ENCODE measurements around the gene KCNK7. TPM values are rescaled to one million over a fixed set of nuclear protein-coding genes. Genes with fewer than 3 reads are reported as not detected.
A peak's percentile ranks its signal among the peaks of the same experiment; 100 is the strongest.

Gene KCNK7
- total and polyA plus RNA-seq, 7 donors: 0.54 to 1.4 (median 0.71) TPM; not detected in 4

DNA sequence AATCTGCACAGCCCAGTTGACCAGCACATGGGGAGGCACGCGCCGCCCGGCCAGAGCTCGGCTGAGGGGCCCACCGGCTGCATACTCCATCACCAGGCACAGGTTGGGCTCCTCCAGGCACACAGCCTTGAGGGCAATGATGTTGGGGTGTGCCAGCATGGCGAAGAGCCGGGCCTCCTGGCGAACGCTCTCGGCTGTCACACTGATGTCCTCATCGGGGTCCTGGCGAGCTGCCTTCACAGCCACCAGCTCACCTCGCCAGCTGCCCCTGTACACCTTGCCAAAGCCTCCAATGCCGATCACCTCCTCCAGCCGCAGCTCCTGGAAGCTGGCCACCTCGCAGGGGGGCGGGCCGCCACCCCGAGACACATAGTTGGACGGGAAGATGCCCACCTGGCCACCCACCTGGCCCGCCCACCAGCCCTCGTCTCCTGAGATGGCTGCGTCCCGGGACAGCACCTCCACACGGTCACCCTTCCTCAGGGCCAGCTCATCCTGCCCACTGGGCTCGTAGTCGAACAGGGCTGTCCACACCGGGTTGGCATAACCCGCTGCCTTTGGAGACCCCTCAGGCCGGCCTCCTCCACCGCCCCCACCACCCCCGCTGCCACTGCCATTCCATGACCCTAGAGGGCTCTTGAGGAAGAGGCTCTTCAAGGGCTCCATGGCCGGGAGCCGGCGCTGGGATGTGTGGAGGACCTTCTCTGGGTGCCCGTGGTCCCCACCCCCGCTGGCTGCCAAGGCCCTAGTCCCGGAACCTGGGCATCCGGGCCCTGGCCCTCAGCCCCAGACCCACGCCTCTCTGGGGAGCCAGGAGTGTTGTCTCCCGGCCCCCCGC, 17.7 kb upstream of the KCNK7 start:
- H3K4me3 ChIP-seq: peak overlapping the region; percentile 56 to 88 (median 74)
- WGBS, 2 donors: 11 to 22% methylated on average over 43 of the region's 43 CpGs
- no peaks in the 10 kb centered on the region for H3K9me3 ChIP-seq
- peaks cover 0 to 67% (median 59%) of the 10 kb centered on the region in 4 donors for H3K4me1 ChIP-seq
- no peak for TF ChIP-seq EP300 (IDR thresholded peaks at IDR 0.05)
- no peak for TF ChIP-seq POLR2AphosphoS5 (IDR thresholded peaks at IDR 0.05)
- TF ChIP-seq, protein P1, sequence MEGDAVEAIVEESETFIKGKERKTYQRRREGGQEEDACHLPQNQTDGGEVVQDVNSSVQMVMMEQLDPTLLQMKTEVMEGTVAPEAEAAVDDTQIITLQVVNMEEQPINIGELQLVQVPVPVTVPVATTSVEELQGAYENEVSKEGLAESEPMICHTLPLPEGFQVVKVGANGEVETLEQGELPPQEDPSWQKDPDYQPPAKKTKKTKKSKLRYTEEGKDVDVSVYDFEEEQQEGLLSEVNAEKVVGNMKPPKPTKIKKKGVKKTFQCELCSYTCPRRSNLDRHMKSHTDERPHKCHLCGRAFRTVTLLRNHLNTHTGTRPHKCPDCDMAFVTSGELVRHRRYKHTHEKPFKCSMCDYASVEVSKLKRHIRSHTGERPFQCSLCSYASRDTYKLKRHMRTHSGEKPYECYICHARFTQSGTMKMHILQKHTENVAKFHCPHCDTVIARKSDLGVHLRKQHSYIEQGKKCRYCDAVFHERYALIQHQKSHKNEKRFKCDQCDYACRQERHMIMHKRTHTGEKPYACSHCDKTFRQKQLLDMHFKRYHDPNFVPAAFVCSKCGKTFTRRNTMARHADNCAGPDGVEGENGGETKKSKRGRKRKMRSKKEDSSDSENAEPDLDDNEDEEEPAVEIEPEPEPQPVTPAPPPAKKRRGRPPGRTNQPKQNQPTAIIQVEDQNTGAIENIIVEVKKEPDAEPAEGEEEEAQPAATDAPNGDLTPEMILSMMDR (IDR thresholded peaks at IDR 0.05): no peak
- TF ChIP-seq POLR2A (IDR thresholded peaks at IDR 0.05): no peak
- H3K27me3 ChIP-seq: no peaks in the 10 kb centered on the region
- intact Hi-C loops (cut with DNase I): loop anchor here (10.0 kb wide), 1 partner anchor 499 kb away; the partner anchor contains the start of genes TM7SF2 and ZNHIT2
- peaks cover 7 to 29% (median 18%) of the 10 kb centered on the region in 4 donors for H3K36me3 ChIP-seq
- peak overlapping the region; percentile 89 to 95 (median 92) for H3K27ac ChIP-seq
- DNase-seq: no peak

DNA sequence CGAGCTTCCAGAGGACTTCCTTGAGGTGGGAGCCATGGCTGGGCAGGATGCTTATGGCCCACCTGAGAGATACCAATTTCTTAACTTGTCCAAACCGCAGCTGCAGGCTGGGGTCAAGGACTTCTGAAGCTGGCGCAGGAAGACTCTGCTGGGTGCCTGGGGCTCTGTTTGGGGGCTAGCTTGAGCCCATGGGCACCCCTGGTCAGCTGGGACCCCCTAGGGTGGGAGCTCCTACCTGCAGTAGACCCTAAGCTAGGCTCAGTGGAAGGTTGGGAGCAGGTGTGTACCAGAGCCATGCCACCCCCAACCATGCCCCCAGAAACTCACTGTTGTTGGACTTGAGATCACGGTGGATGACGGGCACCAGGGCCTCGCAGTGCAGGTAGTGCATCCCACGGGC, 17.1 kb upstream of the KCNK7 start:
- Histone ChIP-seq H3K4me3 (peak overlapping the region; percentile 56 to 88 (median 74)), H3K27ac (peak overlapping the region; percentile 89 to 95 (median 92)), H3K27me3 (no peaks in the 10 kb centered on the region), H3K36me3 (peaks cover 1 to 24% (median 13%) of the 10 kb centered on the region in 4 donors), H3K9me3 (no peaks in the 10 kb centered on the region), H3K4me1 (peaks cover 0 to 72% (median 64%) of the 10 kb centered on the region in 4 donors)
- 50 to 59% methylated on average over 7 of the region's 7 CpGs for WGBS, 2 donors
- no peak for TF ChIP-seq POLR2AphosphoS5 (IDR thresholded peaks at IDR 0.05)
- TF ChIP-seq, protein P1 (IDR thresholded peaks at IDR 0.05): no peak
- no peak for TF ChIP-seq EP300 (IDR thresholded peaks at IDR 0.05)
- no peak for TF ChIP-seq POLR2A (IDR thresholded peaks at IDR 0.05)
- DNase-seq: no peak
- intact Hi-C loops (cut with DNase I): loop anchor here (10.0 kb wide), 1 partner anchor 498 kb away; the partner anchor contains the start of genes TM7SF2 and ZNHIT2

DNA sequence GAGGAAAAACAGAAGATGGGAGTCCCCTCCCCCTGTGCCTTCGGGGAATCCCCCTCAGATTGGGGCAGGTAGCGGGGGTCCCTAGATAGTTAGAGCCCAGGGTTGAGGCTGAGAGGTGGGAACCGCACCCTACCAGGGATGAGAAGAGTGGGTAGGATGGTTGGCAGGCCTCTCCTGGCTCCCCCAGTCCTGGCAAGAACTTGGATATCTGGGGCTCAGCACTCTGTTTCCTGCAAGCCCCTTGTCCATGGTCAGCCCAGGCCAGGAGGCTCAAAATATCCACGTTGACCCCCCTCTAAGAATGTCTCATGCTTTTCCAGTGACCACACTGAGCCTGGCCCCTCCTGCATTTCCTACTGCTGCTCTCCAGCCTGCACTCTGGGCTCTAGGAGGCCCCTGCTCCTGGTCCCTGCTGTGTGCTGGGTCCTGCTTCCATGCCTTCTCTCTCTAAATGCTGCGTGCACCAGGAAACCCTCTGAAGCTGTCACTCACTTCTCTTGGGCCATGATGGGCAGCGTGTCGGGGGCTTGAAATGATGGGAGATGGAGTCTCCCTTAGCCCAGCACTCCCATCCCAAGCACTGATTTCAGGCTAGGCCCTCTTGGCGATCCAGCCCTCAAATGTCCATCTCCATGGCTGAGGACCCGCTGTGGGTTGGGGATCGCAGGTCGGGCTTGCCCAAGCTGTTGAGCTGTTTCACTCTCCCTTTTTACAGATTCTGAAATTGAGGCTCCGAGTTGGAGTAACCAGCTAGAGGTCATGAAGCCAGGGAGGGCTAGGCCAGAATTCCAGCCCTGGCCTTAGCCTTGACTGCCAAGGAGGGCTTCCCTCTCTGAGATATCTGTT, 16.4 kb upstream of the KCNK7 start:
- intact Hi-C loops (cut with DNase I): loop anchor here (10.0 kb wide), 1 partner anchor 497 kb away; the partner anchor contains the start of genes TM7SF2 and ZNHIT2
- WGBS, 2 donors: 68 to 80% methylated on average over 12 of the region's 12 CpGs
- Histone ChIP-seq H3K36me3 (peaks cover 0 to 17% (median 8%) of the 10 kb centered on the region in 4 donors), H3K9me3 (no peaks in the 10 kb centered on the region), H3K4me1 (peaks cover 0 to 72% (median 63%) of the 10 kb centered on the region in 4 donors), H3K4me3 (peak overlapping the region in 3 of 4 donors; percentile 59 to 88 (median 88)), H3K27me3 (no peaks in the 10 kb centered on the region), H3K27ac (peak overlapping the region; percentile 89 to 95 (median 92))
- no peak for DNase-seq
- TF ChIP-seq POLR2AphosphoS5 (IDR thresholded peaks at IDR 0.05) (no peak), EP300 (IDR thresholded peaks at IDR 0.05) (no peak), POLR2A (IDR thresholded peaks at IDR 0.05) (no peak)
- TF ChIP-seq, protein P1 (IDR thresholded peaks at IDR 0.05): no peak

DNA sequence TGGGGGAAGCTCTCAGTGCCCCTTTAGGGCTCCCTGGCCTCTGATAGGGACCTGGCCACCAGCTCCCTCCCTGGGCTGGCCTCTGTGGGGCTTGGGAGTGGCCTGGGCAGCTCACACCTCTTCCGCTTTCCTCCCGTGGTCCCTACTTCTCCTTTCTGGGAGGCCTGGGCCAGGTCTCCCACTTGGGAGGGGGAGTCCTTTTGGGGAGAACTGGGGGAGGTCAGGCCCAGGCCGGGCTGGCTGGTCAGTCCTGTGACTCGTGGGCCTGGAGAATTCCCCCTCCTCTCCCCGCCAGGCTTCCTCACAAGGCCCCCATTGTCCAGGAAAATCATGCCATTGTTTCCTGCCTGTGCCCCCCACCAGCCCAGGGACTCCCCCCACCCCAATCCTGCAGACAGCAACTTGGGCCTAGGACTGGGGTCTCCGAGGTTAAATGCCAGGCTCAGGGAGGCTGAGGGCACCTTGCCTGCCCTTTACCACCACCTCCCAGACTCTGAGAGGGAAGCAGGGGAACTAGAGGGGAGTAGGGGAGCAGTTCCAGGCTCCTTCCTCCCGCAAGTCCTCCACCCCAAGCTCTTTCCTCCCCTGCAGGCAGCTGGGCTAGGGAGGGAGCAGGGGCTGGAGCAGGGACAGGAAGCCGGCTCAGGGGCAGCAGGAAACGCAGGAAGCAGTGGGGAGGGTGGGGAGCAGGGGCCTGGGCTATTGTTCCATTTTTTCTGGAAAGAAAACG, 15.6 kb upstream of the KCNK7 start:
- 42 to 62% methylated on average over 10 of the region's 10 CpGs for WGBS, 2 donors
- Histone ChIP-seq H3K9me3 (no peaks in the 10 kb centered on the region), H3K4me3 (peak overlapping the region in 3 of 4 donors; percentile 59 to 88 (median 88)), H3K27me3 (no peaks in the 10 kb centered on the region), H3K4me1 (peaks cover 0 to 69% (median 62%) of the 10 kb centered on the region in 4 donors), H3K36me3 (peaks cover 0 to 17% (median 8%) of the 10 kb centered on the region in 4 donors), H3K27ac (peak overlapping the region; percentile 89 to 95 (median 92))
- TF ChIP-seq POLR2A (IDR thresholded peaks at IDR 0.05) (no peak), POLR2AphosphoS5 (IDR thresholded peaks at IDR 0.05) (peak in 1 of 4 donors; percentile 5)
- no peak for DNase-seq
- intact Hi-C loops (cut with DNase I): loop anchor here (10.0 kb wide), 1 partner anchor 496 kb away; the partner anchor contains the start of genes TM7SF2 and ZNHIT2
